Fibroblast of skin of back (primary cell): ENCODE results near the gene CADM1.

Source experiments
- DNase-seq: peaks from one replicate; pipeline ENCODE4 v3.0.0-alpha.2; 2013

The CADM1 gene

DNA sequence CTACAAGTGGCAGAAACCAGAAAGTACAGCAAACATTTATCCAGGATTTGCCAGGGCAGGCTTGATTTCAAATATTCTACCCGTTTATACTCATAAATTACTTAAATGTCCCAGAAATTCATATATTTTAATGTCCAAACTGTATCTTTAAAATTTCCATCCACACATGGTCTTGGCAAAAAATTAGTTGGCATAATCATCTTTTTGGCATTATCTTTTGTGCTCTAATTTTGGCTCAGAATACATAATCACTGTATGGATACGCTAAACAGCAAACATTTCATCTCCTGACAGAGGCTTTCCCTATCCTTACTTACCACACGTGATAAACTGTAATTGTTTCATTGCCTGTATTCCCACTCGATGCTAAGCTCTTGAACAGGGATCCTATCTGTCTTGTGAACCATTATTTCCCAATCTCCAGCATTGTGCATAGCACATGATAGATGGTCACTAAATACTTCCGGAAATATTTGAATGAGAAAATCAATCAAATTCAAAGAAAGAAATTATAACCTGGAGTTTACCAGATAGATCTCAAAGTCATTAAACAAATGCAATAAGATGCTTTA, 64.2 kb downstream of the CADM1 start:
- no peak for DNase-seq

DNA sequence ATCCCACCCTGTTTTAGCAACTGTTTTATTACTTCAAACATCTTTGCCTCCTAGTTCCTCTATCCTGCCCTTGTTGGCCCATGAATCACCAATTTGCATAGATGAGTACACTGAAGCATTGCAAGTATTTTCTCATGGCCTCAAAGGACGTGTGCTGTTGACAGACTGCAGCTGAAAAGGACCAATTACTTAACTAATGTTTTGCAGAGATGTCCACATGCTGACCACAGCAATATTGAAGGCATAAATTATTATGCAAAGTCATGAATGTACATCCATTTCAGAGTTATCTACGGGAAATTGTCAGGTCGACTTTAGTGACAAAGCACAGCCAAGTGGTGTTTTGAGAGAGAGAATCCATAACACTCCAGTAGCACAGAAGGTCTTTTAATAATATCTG, 64.8 kb downstream of the CADM1 start:
- peak; percentile 55 for DNase-seq

DNA sequence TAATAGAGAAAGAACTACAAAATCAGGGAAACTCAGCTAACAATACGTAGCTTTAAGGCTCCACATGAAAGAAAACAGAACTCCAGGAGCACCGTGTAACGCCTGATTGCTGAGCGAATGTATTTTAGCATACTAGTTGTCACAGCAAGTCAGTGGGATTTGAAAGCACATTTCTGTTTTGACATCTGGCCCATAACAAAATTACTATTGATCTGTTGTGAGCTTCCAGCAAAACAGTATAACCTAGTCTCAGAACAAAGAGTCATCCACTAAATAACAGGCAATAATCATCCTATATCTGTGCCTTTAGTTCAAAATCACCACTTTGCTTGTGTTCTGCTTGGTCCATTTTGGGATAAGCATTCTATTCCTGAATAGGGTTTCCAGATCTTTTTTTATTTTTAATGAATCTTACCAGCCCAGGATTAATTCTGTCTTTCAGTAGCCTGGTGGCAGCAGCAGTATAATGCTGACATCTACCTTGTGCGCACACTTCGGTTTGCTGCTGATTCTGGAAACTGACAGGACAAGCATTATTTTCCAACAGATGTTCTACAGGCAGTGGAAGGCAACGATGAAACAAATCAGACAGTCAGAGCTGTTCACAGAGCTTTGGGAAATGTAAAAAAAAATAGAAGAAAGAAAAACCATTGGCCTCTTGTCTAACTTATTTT, 66.2 kb downstream of the CADM1 start:
- DNase-seq = no peak

DNA sequence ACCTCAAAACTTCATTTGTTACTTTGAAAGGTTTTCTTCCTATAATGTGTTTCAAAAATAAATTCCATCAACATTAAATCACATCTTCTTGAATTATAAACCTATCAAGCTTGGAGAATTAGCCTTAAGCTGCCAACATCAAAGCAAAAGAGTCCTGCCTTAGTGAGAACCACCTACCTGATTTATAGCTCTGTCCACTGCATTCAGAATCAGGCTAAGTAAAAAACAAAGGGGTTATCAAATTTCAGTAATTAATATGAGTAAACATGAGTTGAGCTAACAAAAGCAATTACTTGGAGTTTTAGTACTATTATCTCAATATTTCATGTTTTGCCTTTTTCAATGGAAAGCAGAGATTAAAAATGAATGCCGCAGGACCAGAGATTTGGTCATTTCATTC, 73.9 kb downstream of the CADM1 start:
- no peak for DNase-seq

DNA sequence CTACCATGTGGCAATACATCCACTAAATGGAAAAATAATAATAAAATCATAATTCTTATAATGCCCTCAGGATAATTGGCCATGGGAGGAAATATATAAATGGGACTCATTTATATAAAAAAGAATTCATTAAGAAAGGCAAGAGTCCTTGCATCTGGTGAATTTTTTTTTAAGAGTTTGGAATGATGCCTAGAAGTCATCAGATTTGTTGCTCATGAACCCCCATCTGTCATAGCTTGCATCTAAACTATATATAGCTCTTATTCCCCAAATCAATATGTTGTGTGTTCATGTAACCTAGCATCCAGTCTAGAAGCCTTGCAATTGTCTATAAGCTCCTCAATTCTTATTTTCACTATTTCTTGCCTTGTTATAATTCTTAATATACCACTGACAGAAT, 75.9 kb downstream of the CADM1 start:
- no peak for DNase-seq

DNA sequence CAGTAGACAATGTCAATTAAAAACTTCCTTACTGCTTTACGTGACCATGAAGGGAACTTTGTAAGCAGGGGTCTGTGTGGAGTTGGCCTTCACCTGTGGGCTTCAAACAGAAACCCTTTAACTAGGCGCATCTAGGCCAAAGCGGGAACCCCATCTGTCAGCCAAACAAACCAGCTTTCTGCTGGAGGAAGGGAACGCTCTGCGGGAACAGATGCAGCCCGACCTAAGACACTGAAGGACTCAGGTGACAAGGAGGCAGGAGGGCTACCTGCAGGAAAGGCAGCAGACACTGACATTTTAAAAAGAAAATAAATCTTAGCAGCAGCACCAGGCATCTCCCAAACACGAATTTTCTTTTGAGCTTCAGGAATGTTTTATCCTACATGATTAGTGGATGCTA, 78.4 kb downstream of the CADM1 start:
- DNase-seq = no peak

DNA sequence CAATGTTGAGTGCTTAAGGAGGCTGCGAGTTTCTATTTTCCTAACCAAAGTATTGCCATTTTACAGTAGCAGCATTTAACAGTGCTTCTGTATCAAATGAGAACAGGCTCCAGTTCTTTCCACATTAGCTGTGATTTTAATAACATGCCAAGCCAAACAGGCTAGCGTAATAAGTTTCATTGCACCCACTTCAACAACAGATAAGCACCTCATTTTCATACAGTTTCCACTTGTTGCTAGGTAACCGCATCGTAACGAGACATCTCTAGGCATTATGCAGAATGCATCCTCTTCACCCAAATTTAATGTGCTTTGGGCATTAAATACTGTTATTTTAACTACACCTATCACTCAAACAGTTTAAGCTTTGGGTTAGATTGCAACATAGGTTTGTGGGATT, 79.0 kb downstream of the CADM1 start:
- DNase-seq = no peak

DNA sequence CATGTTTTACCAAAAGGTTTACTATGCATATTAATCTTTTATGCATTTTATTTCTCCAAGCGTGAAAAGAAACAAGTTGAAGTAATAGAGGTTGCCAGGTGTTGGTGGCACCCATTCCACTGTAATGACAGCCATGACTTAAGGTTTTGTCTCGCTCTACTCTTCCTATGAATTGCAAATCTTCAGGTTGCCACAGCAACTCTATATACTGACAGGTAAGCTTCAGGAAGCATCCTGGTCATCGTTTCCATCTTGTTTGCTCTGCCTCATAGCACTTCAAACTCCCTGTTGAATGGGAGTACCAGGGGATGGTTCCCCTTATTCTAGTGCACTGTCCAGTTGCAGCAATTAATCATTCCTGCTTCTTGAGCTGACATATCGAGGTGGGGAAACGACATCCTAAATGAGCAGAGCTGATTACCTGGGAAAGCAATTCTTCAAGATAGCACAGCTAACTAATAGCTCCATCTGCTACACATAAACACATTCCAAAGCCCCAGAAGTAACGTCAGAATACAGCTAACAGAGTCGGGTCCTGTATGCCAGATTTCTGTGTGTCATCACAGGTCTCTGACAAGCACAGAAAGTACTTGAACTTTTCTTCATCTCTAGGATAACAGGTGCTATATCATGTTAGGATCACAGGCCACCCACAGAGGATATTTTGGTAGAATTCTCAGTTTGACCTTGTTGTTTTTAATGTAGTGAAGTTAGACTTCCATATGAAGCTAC, 80.3 kb downstream of the CADM1 start:
- DNase-seq = no peak

DNA sequence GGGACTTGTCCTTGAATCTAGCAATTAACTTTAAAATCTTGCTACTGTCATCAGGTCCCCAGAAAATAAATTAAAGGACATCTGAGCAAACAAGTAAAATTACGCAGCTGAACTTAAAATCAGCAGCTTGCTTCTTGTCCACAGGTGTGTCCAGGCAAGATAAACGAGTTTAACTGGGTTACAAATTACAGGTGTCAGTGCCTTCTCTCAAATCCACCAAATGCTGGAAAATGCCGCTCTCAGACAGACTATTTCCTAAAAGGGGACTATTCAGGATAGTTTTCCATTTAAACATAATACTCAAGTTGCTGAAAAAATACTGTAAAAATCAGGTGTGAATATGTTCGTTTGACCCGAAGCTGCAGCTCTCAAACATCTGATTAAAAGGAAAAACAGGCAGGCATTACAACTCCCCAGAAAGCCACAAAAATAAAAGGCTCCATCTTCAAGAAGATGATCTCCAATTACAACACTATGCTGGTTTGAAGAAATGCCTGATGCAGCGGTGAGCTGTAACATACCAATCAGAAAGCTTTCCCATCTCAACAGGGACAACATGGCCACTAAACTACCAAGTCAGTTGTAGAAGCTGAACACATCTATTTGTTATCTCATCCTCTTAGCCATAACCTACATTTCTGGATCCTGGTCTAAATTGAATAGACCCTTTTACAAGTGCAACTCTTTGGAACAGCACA, 82.1 kb downstream of the CADM1 start:
- DNase-seq = no peak

DNA sequence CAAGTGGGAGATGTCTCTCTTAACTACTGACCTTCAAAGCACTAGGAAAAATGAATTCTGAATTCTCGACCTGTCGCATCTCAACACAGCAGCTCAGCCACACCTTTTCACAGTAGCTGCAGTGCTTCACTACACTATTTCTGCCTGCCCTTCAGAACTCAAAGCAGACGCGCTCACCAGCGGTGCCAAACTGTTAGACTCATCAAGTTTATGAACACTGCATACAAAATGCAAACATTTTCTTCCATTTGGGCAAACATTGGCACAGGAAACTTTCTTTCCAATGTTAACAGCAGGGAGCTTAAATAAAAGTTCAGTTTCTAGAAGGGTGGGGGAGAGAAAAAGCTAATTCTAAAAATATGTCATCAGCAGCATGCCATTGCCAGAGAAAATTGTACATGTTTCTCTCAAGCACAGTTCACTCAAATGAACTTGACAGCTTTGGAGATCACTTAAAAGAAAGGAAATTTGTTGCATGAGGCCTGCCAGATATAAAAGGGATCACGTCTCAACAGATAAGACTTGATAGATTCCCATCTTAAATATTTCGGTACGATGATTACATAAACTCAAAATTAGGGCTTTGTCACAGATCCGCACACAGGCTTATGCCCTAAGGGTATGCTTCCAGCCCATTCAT, 82.7 kb downstream of the CADM1 start:
- DNase-seq = peak; percentile 11

DNA sequence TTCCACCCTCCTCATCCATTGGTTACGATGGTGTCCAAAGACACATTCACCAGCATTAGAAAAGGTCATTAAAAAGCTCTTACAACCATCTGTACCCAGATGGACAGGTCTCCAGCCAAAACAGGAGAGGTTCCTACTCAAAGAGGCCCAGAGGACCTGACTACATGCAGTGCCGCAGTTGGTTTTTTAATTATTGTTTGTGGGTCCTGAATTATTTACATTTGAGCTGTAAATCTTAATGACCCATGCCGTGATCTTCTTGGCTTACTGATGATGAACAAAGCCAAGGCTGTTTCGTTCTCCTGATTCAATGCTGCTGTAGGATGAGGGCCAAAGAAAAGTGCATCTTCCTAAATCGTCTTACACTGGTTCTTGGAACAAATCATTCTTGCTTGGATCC, 83.7 kb downstream of the CADM1 start:
- no peak for DNase-seq

DNA sequence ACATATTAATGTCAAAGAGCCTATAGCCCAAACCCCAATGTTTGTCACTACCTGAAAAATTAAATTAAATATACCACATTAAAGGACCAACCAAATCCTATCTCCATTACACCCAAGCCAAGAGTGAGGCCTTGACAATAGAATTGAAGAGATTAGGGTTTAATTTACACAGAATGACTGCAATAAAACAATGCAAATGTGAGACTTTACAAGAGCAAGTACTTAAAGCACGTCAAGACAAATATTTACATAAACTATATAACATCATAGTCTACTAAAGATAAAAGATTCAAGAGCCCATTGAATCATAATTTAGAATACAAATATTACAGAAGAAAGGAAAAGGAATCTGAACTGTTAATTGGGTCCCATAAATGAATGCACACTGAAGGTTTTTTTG, 85.6 kb downstream of the CADM1 start:
- DNase-seq = no peak

DNA sequence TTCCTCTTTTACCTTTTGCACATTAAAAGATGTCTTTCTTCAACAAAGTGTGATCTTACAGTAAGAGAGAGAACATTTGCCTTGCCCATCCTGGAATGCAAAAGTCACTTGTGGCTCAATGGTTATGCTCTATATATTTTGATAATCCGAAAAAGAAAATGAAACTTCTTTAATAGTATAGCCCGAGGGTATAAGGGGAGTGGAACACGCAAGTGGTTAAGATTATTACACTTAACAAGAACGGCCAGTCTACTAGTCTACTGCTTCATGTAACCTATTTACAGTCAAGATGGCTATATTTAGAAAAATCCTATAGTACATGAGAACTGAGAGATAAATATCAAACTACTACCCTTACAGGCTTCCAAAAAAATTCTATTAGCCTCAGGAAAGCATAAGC, 86.1 kb downstream of the CADM1 start:
- DNase-seq = no peak

DNA sequence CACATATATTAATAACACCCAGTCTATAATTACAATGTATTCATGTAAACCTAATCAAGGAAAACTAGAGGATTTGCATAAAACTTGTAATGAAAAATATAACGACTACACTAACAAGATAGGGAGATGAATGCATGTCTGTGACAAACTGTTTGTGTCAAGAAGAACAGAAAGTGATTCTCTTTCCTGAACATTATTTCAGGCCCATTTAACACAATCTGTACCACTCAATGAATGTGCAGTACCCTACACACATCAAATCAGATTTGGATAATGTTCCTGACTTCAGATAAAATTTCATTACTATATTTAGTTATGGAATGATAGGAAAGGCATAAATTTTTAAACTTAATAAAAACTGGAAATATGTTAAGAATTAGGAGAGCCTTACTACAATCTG, 93.1 kb downstream of the CADM1 start:
- no peak for DNase-seq

DNA sequence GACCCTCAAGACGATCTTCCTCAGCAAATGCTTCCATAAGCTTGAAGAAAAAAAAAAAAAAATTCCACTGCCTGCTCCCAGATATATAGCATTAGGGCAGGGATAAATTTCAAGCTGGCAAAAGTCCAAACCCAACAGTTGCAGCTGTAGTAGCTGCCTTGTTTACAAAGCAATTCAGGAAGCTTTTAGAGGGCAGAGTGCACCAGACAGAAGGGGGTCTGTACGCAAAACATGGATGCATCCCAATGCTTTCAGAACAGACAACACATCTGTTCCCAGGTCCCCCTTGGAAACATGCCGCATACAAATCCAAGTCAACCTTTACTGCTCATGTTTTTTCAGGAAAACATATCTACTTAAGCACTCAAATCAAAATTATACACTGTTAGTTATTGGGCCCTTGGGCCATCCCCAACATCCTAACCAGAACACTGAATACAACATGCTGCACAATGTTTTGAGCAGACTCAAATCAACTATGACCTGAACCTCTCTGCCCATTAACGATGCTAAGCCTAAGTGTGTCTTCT, 94.5 kb downstream of the CADM1 start:
- no peak for DNase-seq

DNA sequence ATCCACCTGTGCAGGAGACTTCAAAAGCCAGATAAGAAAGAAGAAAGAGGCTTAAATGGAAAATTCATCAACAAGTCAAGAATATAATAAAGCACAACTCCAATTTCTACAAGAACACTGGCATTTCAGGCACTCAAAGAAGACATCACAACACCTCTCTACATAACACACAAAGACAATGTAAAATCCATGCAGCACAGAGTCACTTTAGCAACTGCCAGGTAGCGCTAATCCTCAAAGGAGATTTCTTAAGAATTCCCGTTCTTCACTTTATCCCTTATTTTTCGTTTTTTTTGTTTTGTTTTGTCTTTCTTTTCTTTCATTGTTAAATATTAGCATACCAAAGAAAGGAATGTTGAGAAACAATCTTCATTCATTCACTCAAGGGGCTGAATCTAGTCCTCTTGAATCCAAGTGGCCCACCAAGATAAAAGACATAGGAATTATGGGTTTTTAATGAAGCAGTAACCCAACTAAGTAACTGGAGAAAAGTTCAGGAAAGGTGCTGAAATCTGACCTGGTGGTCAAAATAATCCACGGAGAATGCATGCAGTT, 95.0 kb downstream of the CADM1 start:
- no peak for DNase-seq

DNA sequence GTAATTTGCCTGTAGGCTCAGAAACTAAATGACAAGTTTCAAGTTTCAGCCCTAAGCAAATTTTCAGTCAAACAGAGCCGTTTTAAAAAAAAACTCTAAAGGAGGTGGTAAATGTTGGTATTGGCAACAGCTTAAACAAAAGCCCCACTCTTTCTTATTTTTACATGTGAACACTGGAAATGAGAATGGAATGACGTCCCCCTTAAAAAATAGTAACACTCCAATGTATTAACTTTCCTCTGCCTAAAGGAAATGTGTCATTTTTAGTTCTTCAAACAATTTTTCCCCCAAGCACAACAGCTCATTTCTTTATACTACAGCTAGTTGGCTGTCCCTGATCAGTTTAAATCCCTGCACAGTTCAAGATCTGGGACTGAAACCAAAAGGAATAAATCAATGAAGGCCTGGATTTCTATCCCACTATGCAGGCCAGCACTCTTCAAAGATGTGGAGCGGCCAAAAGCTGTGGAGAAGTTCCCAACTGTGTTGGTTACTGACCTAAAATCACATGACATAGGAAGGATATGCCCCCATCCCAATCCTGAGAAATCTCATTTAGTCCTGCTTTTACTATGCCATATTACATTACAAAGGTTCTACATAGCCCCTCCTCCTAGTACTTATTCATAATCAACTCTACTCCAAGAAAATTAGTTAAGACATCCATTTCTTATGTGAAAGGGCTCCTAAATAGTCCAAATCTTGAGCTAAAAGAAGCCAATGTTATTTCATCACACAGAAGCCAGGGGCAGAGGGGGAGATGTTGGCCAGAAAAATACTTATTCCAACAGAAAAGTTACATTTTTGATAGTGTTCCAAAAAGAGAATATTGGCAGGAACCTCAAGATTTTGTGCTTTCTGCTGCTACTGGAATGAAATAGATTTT, 95.9 kb downstream of the CADM1 start:
- DNase-seq = peak; percentile 7

DNA sequence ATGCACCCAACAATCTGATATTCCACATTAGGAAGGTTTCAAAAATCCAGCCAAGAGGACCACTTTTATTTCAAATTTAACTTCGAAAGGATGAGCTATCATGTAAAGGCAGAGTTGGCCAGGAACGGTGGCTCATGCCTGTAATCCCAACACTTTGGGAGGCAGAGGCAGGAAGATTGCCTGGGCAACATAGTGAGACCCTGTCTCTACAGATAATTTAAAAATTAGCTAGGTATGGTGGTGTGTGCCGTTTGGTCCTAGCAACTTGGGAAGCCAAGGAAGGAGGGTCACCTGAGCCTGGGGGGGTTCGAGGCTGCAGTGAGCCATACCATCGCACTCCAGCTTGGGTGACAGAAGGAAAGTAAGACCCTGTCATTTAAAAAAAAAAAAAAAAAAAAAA, 96.7 kb downstream of the CADM1 start:
- DNase-seq = no peak

DNA sequence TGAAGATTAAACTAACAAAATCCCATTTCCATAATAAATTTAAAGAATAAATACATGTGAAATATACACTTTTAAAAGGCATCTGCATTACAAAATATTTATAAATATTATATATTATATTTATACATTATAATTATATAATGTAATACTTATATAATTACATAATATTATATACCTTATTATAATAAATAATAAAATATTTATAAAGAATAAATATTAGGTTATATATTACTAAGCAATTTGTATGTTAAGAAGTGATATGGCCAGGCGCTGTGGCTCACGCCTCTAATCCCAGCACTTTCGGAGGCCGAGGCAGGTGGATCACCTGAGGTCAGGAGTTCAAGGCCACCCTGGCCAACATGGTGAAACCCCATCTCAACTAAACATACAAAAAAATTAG, 97.8 kb downstream of the CADM1 start:
- DNase-seq = no peak

DNA sequence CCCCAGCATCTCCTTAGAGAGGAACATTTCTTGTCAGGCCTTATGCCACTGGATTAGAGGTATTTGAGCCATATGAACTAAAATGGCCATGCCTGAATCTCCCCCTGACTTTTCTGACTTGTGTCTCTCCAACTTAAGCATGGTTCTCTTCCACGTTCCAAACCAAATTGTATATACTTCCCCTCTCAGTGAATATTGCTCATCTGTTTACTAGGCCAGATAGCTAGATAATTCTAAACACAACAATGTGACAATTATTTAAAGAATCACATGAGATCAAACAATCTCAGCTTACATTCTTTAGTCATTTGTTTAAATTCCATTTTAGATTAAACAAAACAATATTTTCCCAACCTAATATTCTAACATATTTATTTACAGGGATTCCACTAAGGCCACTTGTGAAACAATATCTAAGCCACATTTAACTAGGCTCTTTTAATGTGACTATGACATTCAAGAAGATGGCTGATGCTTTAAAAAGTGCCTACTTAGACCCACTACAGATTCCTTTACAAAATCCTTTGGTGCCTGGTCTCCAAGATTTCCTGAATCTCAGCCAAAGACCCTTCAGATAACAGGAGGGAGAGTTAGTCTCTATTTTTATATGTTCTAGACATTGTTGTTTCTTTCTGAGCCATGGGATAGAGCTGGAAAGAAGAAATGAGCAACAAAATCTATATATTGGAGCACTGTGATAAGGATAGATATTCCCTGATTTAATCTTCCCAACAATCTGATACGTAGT, 105.7 kb downstream of the CADM1 start:
- DNase-seq = no peak

DNA sequence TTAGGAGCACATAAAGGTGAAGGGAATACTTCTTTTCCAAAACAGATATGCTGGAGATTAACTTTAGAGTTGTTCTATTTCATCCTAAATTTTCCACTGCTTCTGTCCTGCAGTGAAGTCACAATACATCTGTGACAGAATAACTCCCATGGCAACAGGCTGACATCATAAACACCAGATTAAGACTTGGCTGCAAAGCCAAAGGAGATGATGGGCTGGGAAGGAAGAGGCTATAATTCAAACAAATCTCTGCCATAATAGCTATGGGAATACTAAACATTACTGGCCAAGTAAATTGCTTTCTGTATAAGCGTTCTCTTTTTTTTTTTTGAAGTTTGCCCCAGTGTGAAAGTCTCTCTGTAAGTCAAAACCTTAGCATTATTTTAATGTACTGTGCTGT, 107.7 kb downstream of the CADM1 start:
- DNase-seq = no peak
